Measurements from ENCODE around the gene MAMSTR. TPM values are rescaled to one million over a fixed set of nuclear protein-coding genes. Genes with fewer than 3 reads are reported as not detected.
"Not testable (repeated sequence)": the region's sequence is repeated elsewhere in the genome, so short reads cannot be mapped to it uniquely, and the experiment has no call there.

MAMSTR gene, protein sequence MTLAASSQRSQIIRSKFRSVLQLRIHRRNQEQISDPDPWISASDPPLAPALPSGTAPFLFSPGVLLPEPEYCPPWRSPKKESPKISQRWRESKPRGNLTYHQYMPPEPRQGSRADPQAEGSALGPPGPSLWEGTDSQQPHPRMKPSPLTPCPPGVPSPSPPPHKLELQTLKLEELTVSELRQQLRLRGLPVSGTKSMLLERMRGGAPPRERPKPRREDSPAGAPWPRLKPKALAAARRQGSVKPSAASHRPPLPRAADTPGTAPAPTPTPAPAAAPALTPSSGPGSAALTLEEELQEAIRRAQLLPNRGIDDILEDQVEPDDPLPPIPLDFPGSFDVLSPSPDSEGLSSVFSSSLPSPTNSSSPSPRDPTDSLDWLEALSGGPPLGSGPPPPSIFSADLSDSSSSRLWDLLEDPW
- 1 to 10 TPM in 1 of 2 experiments, under 1 TPM in 1; 0.88 to 1.2 TPM for total RNA-seq

- CTCF ChIA-PET, result no interaction called here
- Mint-ChIP-seq H3K9me3 (no peaks in the 10 kb centered on the region), H3K27me3 (no peaks in the 10 kb centered on the region), H3K4me1 (peaks cover 24% of the 10 kb centered on the region), H3K36me3 (ENCODE audit: low read depth) (no peaks in the 10 kb centered on the region), H3K4me3 (peak within 1 kb of the TSS; percentile 87), H3K27ac (peak within 1 kb of the TSS; percentile 95)
- no peak for DNase-seq
- POLR2A ChIA-PET, result no interaction called here
Observed at GRCh38 chr19:48719263-48720171, at the start of gene MAMSTR. Gene MAMSTR (minus strand): TSS chr19:48719725. CDS start chr19:48719031, 694 bp downstream.

DNA sequence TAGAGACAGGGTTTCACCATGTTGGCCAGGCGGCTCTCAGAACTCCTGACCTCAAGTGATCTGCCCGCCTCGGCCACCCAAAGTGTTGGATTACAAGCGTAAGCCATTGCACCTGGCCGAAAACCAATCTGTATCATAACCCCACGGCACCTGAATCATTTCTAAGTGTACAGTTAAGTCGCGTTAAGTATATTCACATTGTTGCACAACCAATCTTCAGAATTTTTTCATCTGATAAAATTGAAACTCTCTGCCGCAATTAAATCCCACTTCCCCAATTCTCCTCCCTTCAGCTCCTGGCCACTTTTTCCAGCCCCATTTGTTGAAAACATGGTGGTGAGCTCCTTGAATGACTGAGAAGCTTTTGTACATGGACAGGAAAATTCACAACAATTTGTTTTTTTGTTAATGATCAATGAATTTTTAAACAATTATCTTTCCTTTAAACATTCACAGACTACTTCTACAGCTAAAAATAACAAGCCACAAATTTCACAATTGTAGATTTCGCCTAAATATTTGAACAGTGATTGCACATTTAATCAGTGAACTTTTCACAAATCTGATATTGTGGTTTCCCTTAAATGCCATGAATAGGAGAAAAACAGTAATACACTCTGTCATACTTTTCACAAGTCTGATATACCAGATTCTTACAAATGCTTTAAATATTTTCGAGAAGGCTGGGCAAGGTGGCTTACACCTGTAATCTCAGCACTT lies 49.6 kb upstream of the MAMSTR start:
- Mint-ChIP-seq H3K9me3 (no peaks in the 10 kb centered on the region), H3K4me1 (no peaks in the 10 kb centered on the region), H3K27me3 (peaks cover 21% of the 10 kb centered on the region), H3K36me3 (ENCODE audit: low read depth) (no peaks in the 10 kb centered on the region), H3K4me3 (no peak overlapping the region), H3K27ac (no peak overlapping the region)
- no peak for DNase-seq
- ChIA-PET CTCF (interaction anchor here (0.6 to 1.4 kb wide), 3 partner anchors 19 to 231 kb away, joined by 3 read pairs; no protein-coding TSS in a partner anchor), POLR2A (no interaction called here)

- H3K4me3 Mint-ChIP-seq; H3K4me1 Mint-ChIP-seq; H3K9me3 Mint-ChIP-seq; DNase-seq; H3K36me3 Mint-ChIP-seq (ENCODE audit: low read depth); POLR2A ChIA-PET; H3K27ac Mint-ChIP-seq: not testable (repeated sequence)
- CTCF ChIA-PET, result interaction anchor here (1.2 kb wide), 1 partner anchor 27 kb away, joined by 3 read pairs; no protein-coding TSS in a partner anchor
- peaks cover 21% of the 10 kb centered on the region for H3K27me3 Mint-ChIP-seq
Observed at GRCh38 chr19:48768171-48768753, 48.7 kb upstream of the MAMSTR start.

DNA sequence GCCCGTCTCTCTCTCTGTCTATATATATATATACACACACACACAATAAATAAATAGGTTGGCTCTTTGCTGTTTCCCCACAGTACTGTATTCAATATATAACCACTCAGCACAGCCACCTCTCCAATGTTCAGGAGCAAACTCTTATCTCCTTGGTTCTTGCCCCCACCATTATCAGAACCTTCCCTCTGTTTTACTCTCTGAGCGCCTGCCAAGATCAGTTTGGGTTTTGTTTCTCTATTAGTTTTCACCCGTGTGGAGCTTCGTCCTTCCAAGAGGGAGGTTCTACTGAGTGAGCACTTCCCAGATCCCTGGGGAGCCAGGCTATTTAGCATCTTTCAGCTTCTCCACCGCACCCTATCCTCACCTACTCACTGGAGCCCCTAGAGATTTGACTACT lies 46.3 kb upstream of the MAMSTR start:
- H3K27ac Mint-ChIP-seq; H3K36me3 Mint-ChIP-seq (ENCODE audit: low read depth); H3K4me3 Mint-ChIP-seq; CTCF ChIA-PET; H3K9me3 Mint-ChIP-seq; DNase-seq; H3K4me1 Mint-ChIP-seq; POLR2A ChIA-PET: not testable (repeated sequence)
- peaks cover 31% of the 10 kb centered on the region for H3K27me3 Mint-ChIP-seq

DNA sequence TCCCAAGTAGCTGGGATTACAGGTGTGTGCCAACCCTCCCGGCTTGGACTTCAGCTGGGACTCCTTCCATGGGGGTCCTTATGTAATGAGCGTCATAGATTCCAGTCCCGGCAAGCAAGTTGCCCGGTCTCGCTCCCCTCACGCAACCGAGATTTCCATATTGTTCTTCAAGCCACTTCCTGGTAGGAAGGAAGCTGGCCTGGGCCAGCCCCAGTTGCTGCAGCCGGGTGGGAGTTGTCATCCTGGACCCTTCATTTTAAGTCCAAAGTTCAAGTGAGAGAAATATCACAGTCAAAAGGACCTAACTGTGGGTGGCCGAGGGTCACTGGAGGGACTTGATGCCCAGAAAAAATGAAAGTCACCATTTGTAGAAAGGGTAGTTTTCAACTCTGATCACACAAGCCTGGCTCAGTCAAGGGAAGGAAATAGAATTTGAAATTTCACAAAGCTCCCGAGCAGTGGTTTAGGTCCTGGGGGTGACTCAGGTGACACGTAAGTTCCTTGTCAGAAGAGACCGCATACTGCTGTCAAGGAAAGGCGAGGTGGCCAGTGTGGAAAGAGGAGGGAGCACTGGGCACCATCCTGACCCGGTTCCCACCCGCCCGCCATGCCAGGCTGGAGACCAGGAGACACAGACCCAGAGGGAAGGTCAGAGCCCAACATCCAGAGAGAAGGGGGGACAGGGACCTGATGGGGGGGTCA lies 41.1 kb upstream of the MAMSTR start:
- Mint-ChIP-seq H3K4me3 (no peak overlapping the region), H3K9me3 (no peaks in the 10 kb centered on the region), H3K4me1 (peaks cover 10% of the 10 kb centered on the region), H3K27ac (no peak overlapping the region), H3K36me3 (ENCODE audit: low read depth) (no peaks in the 10 kb centered on the region), H3K27me3 (peaks cover 20% of the 10 kb centered on the region)
- CTCF ChIA-PET, result interaction anchor here (0.5 to 1.0 kb wide), 2 partner anchors 121 to 233 kb away, joined by 3 read pairs; partner anchors contain the start of genes GYS1 and RUVBL2
- POLR2A ChIA-PET, result interaction anchor here (0.7 to 1.0 kb wide), 2 partner anchors 34 to 811 kb away, joined by 3 read pairs; no protein-coding TSS in a partner anchor
- no peak for DNase-seq

- no peak for DNase-seq
- Mint-ChIP-seq H3K4me1 (peaks cover 24% of the 10 kb centered on the region), H3K27ac (no peak overlapping the region), H3K9me3 (no peaks in the 10 kb centered on the region), H3K4me3 (no peak overlapping the region), H3K27me3 (peaks cover 32% of the 10 kb centered on the region), H3K36me3 (ENCODE audit: low read depth) (no peaks in the 10 kb centered on the region)
- POLR2A ChIA-PET, result no interaction called here
- CTCF ChIA-PET, result no interaction called here
Observed at GRCh38 chr19:48757741-48758144, 38.2 kb upstream of the MAMSTR start.

- DNase-seq, result no peak
- Mint-ChIP-seq H3K4me3 (no peak overlapping the region), H3K36me3 (ENCODE audit: low read depth) (no peaks in the 10 kb centered on the region), H3K27me3 (peaks cover 31% of the 10 kb centered on the region), H3K9me3 (no peaks in the 10 kb centered on the region), H3K4me1 (peaks cover 25% of the 10 kb centered on the region), H3K27ac (no peak overlapping the region)
- POLR2A ChIA-PET, result no interaction called here
- CTCF ChIA-PET, result no interaction called here
Observed at GRCh38 chr19:48757089-48757675, 37.7 kb upstream of the MAMSTR start.

- no peaks in the 10 kb centered on the region for H3K36me3 Mint-ChIP-seq (ENCODE audit: low read depth)
- ChIA-PET CTCF (no interaction called here), POLR2A (no interaction called here)
- no peak overlapping the region for H3K27ac Mint-ChIP-seq
- H3K4me1 Mint-ChIP-seq, result peaks cover 27% of the 10 kb centered on the region
- no peaks in the 10 kb centered on the region for H3K9me3 Mint-ChIP-seq
- DNase-seq, result no peak
- peaks cover 33% of the 10 kb centered on the region for H3K27me3 Mint-ChIP-seq
- H3K4me3 Mint-ChIP-seq, result no peak overlapping the region
Observed at GRCh38 chr19:48756686-48757085, 37.2 kb upstream of the MAMSTR start.

DNA sequence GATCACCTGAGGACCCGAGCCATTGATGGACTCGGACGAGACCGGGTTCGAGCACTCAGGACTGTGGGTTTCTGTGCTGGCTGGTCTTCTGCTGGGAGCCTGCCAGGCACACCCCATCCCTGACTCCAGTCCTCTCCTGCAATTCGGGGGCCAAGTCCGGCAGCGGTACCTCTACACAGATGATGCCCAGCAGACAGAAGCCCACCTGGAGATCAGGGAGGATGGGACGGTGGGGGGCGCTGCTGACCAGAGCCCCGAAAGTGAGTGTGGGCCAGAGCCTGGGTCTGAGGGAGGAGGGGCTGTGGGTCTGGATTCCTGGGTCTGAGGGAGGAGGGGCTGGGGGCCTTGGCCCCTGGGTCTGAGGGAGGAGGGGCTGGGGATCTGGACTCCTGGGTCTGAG lies 36.7 kb upstream of the MAMSTR start:
- no peaks in the 10 kb centered on the region for H3K36me3 Mint-ChIP-seq (ENCODE audit: low read depth)
- H3K9me3 Mint-ChIP-seq, result no peaks in the 10 kb centered on the region
- no peak overlapping the region for H3K27ac Mint-ChIP-seq
- ChIA-PET CTCF (interaction anchor here (0.7 kb wide), 1 partner anchor 23 kb away, joined by 3 read pairs; no protein-coding TSS in a partner anchor), POLR2A (no interaction called here)
- H3K27me3 Mint-ChIP-seq, result peaks cover 31% of the 10 kb centered on the region
- no peak for DNase-seq
- peaks cover 29% of the 10 kb centered on the region for H3K4me1 Mint-ChIP-seq
- H3K4me3 Mint-ChIP-seq, result no peak overlapping the region

- Mint-ChIP-seq H3K9me3 (no peaks in the 10 kb centered on the region), H3K4me1 (peaks cover 31% of the 10 kb centered on the region), H3K36me3 (ENCODE audit: low read depth) (no peaks in the 10 kb centered on the region), H3K27ac (no peak overlapping the region), H3K4me3 (no peak overlapping the region), H3K27me3 (peaks cover 31% of the 10 kb centered on the region)
- ChIA-PET CTCF (interaction anchor here (0.7 kb wide), 1 partner anchor 23 kb away, joined by 3 read pairs; no protein-coding TSS in a partner anchor), POLR2A (no interaction called here)
- no peak for DNase-seq
Observed at GRCh38 chr19:48755787-48756186, 36.3 kb upstream of the MAMSTR start.

GRCh38 chr19:48755084-48755641 lies 35.6 kb upstream of the MAMSTR start, which contains the start of gene FGF21:
Gene FGF21 (plus strand): TSS chr19:48755524. CDS start chr19:48756237, 713 bp downstream.
- POLR2A ChIA-PET, result no interaction called here
- peaks cover 26% of the 10 kb centered on the region for H3K27me3 Mint-ChIP-seq
- H3K4me3 Mint-ChIP-seq, result no peak within 1 kb of the TSS

More at GRCh38 chr19:48755084-48755641, 35.6 kb upstream of the MAMSTR start, which contains the start of gene FGF21:
- Mint-ChIP-seq H3K4me1 (peaks cover 24% of the 10 kb centered on the region), H3K36me3 (ENCODE audit: low read depth) (no peaks in the 10 kb centered on the region), H3K27ac (no peak within 1 kb of the TSS), H3K9me3 (no peaks in the 10 kb centered on the region)
- CTCF ChIA-PET, result no interaction called here
- DNase-seq, result no peak
